ENCODE results near the gene TRIM47.

Gene TRIM47

GRCh38 chr17:75908201-75908600, 29.8 kb upstream of the TRIM47 start:
- no peak for DNase-seq (ENCODE audit: low spot score)

- DNase-seq (ENCODE audit: low spot score), result no peak
Measured at GRCh38 chr17:75906143-75906884, 27.9 kb upstream of the TRIM47 start.

- peak; percentile 93 for DNase-seq (ENCODE audit: low spot score)
Measured at GRCh38 chr17:75904749-75905521, 26.6 kb upstream of the TRIM47 start, which contains the start of gene MRPL38. TSS of gene MRPL38 (minus strand) at chr17:75904884. CDS start at chr17:75904875, 9 bp downstream.

- DNase-seq (ENCODE audit: low spot score), result no peak
Measured at GRCh38 chr17:75902406-75902805, 24.0 kb upstream of the TRIM47 start.

- DNase-seq (ENCODE audit: low spot score), result no peak
Measured at GRCh38 chr17:75901727-75902126, 23.3 kb upstream of the TRIM47 start.

- DNase-seq (ENCODE audit: low spot score), result no peak
Measured at GRCh38 chr17:75900691-75901533, 22.5 kb upstream of the TRIM47 start.

- no peak for DNase-seq (ENCODE audit: low spot score)
Measured at GRCh38 chr17:75899767-75900468, 21.5 kb upstream of the TRIM47 start.

DNA sequence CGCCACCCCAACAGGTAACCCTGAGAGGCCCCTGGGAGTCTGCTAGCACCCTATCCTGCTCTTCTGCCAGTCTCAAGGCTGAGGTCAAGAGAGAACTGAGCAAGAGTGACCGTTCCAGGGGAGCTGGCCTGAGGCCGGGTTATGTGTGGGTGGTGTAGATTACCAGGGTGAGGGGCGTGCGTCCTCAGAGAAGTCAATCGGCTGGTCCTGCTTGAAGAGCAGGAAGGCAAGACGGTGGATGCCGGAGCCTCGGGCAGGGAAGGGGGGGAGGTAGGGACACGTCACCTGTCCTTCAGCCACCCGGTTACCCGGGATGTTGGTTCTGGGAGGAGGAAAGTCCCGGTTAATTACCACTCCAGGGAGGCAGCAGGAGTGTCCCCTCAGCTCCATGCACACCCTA, 21.0 kb upstream of the TRIM47 start:
- DNase-seq (ENCODE audit: low spot score), result no peak

DNA sequence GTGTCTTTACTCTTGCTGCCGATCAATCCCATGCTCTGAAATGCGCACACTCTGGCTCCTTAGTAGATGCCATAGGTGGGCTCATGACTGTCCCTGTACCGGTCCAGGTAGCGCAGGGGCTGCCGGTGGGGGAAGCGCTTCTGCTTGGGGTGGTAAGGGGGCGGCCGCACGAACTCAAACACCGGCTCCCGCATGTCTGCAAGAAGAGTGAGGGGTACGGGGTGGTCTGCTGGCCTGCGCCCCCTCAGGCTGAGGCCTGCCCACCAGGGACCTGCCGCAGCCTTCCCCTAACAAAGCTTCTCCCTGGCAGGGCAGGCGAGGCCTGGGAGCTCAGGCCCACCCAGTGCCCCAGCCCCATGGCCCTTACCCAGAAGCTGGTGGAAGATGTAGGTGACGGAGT, 20.4 kb upstream of the TRIM47 start:
- DNase-seq (ENCODE audit: low spot score), result no peak

- no peak for DNase-seq (ENCODE audit: low spot score)
Measured at GRCh38 chr17:75898065-75898464, 19.7 kb upstream of the TRIM47 start.

DNA sequence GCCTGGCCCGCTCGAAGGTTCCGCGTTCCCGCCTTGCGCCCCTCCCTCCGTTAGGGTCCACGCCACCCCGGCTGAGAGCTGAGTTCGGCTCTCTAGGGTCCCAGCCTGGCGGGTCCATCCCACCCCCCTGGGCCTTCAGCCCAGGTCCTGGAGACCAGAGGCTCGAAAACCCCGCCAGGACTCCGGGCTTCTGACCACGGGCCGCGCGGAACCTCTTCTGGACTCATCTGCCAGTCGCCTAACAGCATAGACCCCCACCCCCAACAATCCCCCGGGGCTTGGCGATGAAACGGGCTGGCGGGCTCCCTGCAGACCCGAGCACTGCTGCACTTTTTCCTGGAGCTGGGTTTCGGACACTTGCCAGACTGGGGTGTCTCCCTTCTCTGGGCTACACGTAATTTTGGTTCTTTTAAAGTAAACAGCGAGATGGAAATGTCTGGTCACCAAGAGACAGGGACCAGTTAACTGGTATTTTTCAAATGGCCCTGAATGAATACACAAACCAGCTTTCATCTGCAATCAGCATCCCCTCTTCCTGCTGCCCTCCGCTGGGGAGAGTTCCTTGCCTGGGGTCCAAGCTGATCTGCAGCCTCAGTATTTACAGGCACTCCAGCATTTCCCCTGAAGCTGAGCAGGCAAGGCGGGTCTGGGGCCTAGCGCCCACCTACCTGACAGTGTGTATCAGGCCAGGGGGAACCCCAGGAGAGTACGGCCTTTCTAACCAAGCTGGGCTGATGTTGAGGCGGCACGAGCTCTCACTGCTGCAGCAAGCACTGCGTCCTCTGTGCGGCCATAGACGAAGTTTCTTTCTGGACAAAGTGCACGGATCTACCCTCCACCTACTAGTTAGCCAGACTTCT, 19.0 kb upstream of the TRIM47 start:
- DNase-seq (ENCODE audit: low spot score), result no peak

- peak; percentile 84 for DNase-seq (ENCODE audit: low spot score)
Measured at GRCh38 chr17:75896415-75897159, 18.2 kb upstream of the TRIM47 start, which contains the start of gene TRIM65. TSS of gene TRIM65 (minus strand) at chr17:75896951. CDS start at chr17:75896937, 14 bp downstream.

DNA sequence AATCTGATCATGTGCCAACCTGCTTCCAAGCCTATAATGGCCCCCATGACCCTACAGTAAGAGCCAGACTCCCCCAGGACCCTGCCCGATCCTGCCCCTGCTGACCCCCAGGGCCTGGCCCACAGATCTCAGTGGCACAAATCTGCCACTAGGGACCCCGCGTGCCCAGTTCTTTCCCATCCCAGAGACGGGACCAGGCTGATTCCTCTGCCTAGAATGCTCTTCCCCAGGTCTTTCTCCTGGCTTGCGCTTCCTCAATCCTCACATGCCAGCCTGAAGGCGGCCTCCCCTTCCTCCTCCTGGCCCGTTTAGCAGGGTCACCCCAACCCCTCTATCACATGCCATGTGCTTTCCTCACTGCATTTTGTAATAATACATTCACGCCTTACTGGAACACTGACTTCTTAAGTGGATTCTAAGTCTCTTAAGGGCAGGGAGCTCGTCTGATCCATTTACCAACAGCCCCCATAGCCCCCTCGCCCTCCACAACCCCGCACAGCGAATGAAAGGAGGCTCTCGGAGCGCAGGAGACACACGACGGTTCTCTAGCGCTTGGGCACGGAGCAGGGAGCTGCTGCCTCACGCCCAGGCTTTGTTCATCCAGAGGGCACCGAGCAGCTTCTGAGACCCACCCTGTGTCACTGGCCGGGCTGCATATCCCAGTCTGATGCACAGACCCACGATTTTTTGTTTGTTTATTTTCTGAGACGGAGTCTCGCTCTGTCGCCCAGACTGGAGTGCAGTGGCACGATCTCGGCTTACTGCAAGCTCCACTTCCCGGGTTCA, 17.2 kb upstream of the TRIM47 start:
- no peak for DNase-seq (ENCODE audit: low spot score)

- no peak for DNase-seq (ENCODE audit: low spot score)
Measured at GRCh38 chr17:75894049-75894733, 15.8 kb upstream of the TRIM47 start.

- DNase-seq (ENCODE audit: low spot score), result no peak
Measured at GRCh38 chr17:75893305-75894048, 15.1 kb upstream of the TRIM47 start.

DNA sequence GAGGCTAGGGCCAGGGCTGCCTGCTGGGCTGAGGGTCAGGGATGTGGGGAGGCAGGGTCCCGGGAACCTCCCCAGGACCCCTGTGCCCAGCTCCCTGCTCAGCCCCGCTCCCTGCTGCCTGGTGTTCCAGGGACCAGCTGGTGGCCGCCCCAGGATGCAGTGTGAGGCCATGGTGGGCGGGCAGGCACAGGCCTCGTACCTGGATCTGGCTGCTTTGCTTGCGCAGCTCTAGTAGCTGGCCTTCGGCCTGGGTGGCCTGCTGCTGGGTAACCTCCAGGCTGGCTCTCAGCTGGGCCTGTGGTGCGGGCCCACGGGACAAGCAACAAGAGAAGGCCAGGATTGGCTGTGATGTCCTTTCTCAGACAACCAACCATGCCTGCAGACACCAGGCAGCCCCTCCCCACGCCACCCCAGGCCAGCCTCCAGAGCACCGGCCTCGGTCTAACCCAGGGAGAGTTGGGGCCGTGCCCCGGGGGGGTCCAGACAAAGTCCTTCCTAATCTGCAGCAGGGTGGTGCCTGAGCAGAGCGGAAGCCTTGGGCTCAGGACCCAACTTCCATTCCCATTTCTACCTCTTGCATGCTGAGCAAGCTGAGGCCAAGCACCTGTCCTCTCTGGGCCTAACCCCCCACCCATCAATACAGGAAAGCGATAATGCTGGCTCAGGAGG, 14.3 kb upstream of the TRIM47 start:
- DNase-seq (ENCODE audit: low spot score), result no peak

All from CD4-positive, alpha-beta T cell treated with Interleukin-2 at 100 ng/mL for 4 hours (primary cell).